ENCODE measurements around the gene PHF14.
"Not testable (repeated sequence)": the region's sequence is repeated elsewhere in the genome, so short reads cannot be mapped to it uniquely, and the experiment has no call there.

- TF ChIP-seq POLR2A (IDR thresholded peaks at IDR 0.05): not testable (repeated sequence)
- TF ChIP-seq, protein P1, sequence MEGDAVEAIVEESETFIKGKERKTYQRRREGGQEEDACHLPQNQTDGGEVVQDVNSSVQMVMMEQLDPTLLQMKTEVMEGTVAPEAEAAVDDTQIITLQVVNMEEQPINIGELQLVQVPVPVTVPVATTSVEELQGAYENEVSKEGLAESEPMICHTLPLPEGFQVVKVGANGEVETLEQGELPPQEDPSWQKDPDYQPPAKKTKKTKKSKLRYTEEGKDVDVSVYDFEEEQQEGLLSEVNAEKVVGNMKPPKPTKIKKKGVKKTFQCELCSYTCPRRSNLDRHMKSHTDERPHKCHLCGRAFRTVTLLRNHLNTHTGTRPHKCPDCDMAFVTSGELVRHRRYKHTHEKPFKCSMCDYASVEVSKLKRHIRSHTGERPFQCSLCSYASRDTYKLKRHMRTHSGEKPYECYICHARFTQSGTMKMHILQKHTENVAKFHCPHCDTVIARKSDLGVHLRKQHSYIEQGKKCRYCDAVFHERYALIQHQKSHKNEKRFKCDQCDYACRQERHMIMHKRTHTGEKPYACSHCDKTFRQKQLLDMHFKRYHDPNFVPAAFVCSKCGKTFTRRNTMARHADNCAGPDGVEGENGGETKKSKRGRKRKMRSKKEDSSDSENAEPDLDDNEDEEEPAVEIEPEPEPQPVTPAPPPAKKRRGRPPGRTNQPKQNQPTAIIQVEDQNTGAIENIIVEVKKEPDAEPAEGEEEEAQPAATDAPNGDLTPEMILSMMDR (IDR thresholded peaks at IDR 0.05): not testable (repeated sequence)
Measured at GRCh38 chr7:10960242-10960641, 13.4 kb upstream of the PHF14 start.

All from adrenal gland (tissue), 5 donors.